ENCODE results near the gene MDM2.
"Not testable (repeated sequence)": the region's sequence is repeated elsewhere in the genome, so short reads cannot be mapped to it uniquely, and the experiment has no call there.

MDM2 gene

GRCh38 chr12:68788554-68789143 lies 19.3 kb upstream of the MDM2 start:
- no peak for DNase-seq

GRCh38 chr12:68789144-68789878 lies 18.7 kb upstream of the MDM2 start:
- DNase-seq: no peak

- no peak for DNase-seq
Observed at GRCh38 chr12:68790081-68790951, 17.7 kb upstream of the MDM2 start.

GRCh38 chr12:68790952-68791234 lies 17.1 kb upstream of the MDM2 start:
- DNase-seq: no peak

GRCh38 chr12:68791897-68792481 lies 16.0 kb upstream of the MDM2 start:
- DNase-seq: no peak

GRCh38 chr12:68792952-68793351 lies 15.0 kb upstream of the MDM2 start:
- DNase-seq: no peak

GRCh38 chr12:68793436-68793835 lies 14.5 kb upstream of the MDM2 start:
- no peak for DNase-seq

GRCh38 chr12:68793975-68794652 lies 13.9 kb upstream of the MDM2 start:
- DNase-seq: no peak

- no peak for DNase-seq
Observed at GRCh38 chr12:68794653-68795251, 13.2 kb upstream of the MDM2 start.

- no peak for DNase-seq
Observed at GRCh38 chr12:68796399-68796798, 11.6 kb upstream of the MDM2 start.

- no peak for DNase-seq
Observed at GRCh38 chr12:68798882-68799234, 9.1 kb upstream of the MDM2 start.

- DNase-seq: no peak
Observed at GRCh38 chr12:68800294-68800693, 7.7 kb upstream of the MDM2 start.

- not testable (repeated sequence) for DNase-seq
Observed at GRCh38 chr12:68801124-68801523, 6.9 kb upstream of the MDM2 start.

- not testable (repeated sequence) for DNase-seq
Observed at GRCh38 chr12:68802372-68802745, 5.6 kb upstream of the MDM2 start.

- not testable (repeated sequence) for DNase-seq
Observed at GRCh38 chr12:68802911-68803651, 4.9 kb upstream of the MDM2 start.

- no peak for DNase-seq
Observed at GRCh38 chr12:68803948-68804656, 3.9 kb upstream of the MDM2 start.

GRCh38 chr12:68804657-68805591 lies 3.1 kb upstream of the MDM2 start:
- peak; percentile 25 for DNase-seq

- no peak for DNase-seq
Observed at GRCh38 chr12:68805592-68806120, 2.3 kb upstream of the MDM2 start.

- no peak for DNase-seq
Observed at GRCh38 chr12:68806488-68807237, 1.3 kb upstream of the MDM2 start.
